ENCODE measurements around the gene CPTP.

The CPTP gene

DNA sequence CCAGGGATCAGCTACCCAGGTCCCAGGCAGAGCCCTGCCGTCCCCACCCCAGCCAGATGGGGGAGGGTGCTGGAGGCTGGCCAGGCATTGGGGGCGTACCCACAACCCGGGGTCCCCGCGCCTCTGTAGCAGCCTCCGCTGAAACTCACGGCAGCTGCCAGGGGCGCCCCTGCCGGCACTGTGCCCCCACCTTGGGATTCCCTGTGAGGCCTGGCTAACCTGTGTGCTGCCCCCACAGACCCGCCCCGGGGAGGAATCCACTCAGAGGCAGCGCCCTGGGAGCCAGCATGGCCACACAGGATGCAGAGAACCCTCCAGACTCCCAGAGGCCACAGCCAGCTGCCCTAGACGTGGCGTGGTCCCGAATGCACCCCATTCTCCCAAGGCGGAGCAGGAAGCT, 20.8 kb downstream of the CPTP start:
- 0 out of 2 replicates have a peak, but pooled peaks have one; percentile 19 for TF ChIP-seq ZBTB7A (IDR thresholded peaks at IDR 0.05; ENCODE audit: low read depth)
- TF ChIP-seq FOXM1 (IDR thresholded peaks at IDR 0.05; ENCODE audit: borderline replicate concordance, low read depth), result no peak

DNA sequence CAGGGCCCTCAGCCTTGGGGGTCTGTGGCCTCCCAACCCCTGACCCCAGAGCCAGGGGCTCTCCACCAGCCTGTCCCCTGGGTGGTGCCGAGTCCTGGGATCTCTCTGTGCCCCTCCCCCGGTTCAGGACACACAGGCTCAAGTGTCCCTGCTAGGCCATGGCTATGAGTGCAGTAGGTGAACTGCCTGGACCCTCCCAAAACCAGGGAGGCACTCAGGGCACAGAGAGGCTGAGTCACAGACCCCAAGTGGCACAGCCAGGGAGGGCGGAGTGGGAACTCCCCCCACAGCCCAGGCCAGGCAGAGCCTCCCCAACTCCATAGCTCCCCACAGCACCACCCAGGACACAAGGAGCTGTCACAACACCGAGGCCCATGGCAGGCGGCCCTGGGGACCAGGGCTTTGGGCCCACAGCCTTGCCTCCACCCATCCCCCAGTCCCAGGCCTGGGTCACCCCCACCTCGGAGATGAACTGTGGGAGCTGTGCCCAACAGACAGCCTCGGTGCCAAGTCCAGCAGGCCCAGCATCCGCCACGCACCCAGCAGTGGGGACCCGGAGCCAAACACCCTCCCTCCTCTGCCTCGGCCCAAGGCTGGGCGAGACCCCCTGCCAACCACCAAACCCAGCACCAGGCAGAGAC, 21.4 kb downstream of the CPTP start:
- TF ChIP-seq, protein P1, sequence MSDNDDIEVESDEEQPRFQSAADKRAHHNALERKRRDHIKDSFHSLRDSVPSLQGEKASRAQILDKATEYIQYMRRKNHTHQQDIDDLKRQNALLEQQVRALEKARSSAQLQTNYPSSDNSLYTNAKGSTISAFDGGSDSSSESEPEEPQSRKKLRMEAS (IDR thresholded peaks at IDR 0.05), result no peak
- TF ChIP-seq EGR1 (IDR thresholded peaks at IDR 0.05) (no peak), TAF1 (IDR thresholded peaks at IDR 0.05; ENCODE audit: low read depth) (no peak), NFIC (IDR thresholded peaks at IDR 0.05) (no peak)

DNA sequence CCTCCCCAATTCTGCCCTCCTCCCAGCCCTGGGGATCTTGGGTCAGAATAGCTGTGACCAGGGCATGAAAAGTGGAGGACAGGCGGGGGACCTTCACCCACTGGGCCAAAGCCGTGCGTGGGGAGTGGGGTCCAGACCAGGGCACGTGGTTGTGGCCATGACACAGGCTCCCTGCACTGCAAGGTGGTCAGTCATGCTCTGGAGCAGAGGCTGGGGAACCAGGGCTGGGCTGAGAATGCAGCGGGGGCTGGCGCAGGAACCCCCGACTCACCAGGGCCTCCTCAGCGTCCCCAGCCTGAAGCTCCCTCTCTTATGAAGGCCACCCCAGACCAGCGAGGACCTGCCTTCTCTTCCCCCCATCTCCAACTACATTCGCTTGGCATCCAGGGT, 21.9 kb downstream of the CPTP start:
- TF ChIP-seq, protein P2, sequence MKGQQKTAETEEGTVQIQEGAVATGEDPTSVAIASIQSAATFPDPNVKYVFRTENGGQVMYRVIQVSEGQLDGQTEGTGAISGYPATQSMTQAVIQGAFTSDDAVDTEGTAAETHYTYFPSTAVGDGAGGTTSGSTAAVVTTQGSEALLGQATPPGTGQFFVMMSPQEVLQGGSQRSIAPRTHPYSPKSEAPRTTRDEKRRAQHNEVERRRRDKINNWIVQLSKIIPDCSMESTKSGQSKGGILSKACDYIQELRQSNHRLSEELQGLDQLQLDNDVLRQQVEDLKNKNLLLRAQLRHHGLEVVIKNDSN (IDR thresholded peaks at IDR 0.05), result no peak
- TF ChIP-seq TEAD4 (IDR thresholded peaks at IDR 0.05), result no peak
- TF ChIP-seq ZBTB7A (IDR thresholded peaks at IDR 0.05; ENCODE audit: low read depth), result no peak
- TF ChIP-seq TCF12 (IDR thresholded peaks at IDR 0.05; ENCODE audit: low read depth), result no peak

DNA sequence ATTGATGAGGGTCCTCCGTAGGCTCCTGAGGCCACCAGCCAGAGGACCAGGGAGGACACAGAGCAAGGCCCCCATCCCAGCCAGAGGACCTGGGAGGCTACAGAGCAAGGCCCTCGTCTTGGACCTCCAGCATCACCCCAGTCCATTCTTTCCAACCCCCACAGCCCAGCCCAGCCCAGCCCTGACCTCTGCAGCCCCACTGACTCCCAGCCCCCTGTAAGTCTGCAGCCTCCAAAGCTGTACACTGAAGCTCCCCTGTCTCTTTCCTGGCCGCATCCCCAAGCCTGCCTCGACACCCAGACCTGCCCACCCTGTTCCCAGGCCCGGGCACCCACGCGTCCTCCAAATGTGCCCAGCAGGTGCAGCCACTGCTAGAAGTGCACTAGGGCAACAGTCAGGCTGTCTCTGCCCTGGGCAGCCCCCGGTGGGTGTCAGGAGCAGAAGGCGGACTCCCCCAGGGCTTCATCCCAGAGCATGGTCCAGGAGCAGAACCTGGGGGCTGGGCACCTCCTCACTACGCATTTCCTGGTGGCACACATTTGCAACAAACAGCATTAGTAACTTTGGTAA, 22.5 kb downstream of the CPTP start:
- 0 out of 2 replicates have a peak, but pooled peaks have one; percentile 15 for TF ChIP-seq ZBTB7A (IDR thresholded peaks at IDR 0.05; ENCODE audit: low read depth)
- no peak for TF ChIP-seq TEAD4 (IDR thresholded peaks at IDR 0.05)

DNA sequence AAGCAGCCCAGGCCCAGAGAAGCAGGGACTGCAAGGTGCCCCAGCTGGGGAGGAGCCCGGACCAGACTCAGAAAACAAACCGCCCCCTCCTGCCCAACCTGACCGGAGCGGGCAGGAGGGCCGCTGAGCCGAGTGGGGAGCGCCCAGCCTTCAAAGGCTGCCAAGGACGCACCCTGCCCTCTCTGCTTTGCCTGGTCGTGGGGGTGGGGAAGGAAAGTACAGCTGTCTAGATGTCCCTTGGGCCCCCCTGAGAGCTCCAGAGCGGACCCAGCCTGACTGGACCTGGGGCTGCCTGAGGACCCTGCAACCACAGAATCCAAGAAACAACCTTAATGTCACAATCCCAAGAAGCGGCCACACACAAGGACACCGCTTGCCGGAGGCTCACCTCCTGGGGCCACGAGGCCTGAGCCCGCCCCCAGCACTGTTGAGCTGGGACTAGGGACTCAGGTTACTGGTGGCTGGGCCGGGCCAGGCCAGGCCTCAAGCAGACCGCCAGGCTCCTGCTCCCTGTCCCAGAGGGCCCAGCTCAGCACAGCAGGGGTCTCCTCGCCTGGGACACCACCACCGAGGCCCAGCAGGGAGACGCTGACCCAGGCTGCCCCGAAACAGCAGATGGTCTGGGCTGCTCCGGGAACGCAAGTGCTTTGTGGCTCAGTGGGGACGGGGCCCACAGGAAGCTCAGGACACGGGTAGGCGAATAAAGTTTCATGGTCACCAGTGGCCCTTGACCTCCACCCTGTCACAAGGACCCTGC, 23.2 kb downstream of the CPTP start:
- TF ChIP-seq TEAD4 (IDR thresholded peaks at IDR 0.05), result no peak
- no peak for TF ChIP-seq CREB1 (IDR thresholded peaks at IDR 0.05; ENCODE audit: low read depth)
- TF ChIP-seq, protein P3, sequence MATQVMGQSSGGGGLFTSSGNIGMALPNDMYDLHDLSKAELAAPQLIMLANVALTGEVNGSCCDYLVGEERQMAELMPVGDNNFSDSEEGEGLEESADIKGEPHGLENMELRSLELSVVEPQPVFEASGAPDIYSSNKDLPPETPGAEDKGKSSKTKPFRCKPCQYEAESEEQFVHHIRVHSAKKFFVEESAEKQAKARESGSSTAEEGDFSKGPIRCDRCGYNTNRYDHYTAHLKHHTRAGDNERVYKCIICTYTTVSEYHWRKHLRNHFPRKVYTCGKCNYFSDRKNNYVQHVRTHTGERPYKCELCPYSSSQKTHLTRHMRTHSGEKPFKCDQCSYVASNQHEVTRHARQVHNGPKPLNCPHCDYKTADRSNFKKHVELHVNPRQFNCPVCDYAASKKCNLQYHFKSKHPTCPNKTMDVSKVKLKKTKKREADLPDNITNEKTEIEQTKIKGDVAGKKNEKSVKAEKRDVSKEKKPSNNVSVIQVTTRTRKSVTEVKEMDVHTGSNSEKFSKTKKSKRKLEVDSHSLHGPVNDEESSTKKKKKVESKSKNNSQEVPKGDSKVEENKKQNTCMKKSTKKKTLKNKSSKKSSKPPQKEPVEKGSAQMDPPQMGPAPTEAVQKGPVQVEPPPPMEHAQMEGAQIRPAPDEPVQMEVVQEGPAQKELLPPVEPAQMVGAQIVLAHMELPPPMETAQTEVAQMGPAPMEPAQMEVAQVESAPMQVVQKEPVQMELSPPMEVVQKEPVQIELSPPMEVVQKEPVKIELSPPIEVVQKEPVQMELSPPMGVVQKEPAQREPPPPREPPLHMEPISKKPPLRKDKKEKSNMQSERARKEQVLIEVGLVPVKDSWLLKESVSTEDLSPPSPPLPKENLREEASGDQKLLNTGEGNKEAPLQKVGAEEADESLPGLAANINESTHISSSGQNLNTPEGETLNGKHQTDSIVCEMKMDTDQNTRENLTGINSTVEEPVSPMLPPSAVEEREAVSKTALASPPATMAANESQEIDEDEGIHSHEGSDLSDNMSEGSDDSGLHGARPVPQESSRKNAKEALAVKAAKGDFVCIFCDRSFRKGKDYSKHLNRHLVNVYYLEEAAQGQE (IDR thresholded peaks at IDR 0.05; ENCODE audit: low read depth), result no peak
- TF ChIP-seq, protein P2 (IDR thresholded peaks at IDR 0.05), result no peak
- no peak for TF ChIP-seq YY1 (IDR thresholded peaks at IDR 0.05; ENCODE audit: low read depth)
- no peak for TF ChIP-seq EP300 (IDR thresholded peaks at IDR 0.05; ENCODE audit: borderline replicate concordance)
- no peak for TF ChIP-seq NFIC (IDR thresholded peaks at IDR 0.05)
- no peak for TF ChIP-seq FOXM1 (IDR thresholded peaks at IDR 0.05; ENCODE audit: borderline replicate concordance, low read depth)
- 0 out of 2 replicates have a peak, but pooled peaks have one; percentile 17 for TF ChIP-seq EGR1 (IDR thresholded peaks at IDR 0.05)
- TF ChIP-seq, protein P1 (IDR thresholded peaks at IDR 0.05), result peak; percentile 79
- no peak for TF ChIP-seq CEBPB (IDR thresholded peaks at IDR 0.05)
- TF ChIP-seq TCF12 (IDR thresholded peaks at IDR 0.05; ENCODE audit: low read depth), result no peak; the same call in 1 of the 2 replicates
- peak; percentile 17; the same call in 1 of the 2 replicates for TF ChIP-seq ZBTB7A (IDR thresholded peaks at IDR 0.05; ENCODE audit: low read depth)
- TF ChIP-seq RAD21 (IDR thresholded peaks at IDR 0.05; ENCODE audit: low read depth), result no peak
- TF ChIP-seq TAF1 (IDR thresholded peaks at IDR 0.05; ENCODE audit: low read depth), result peak; percentile 21; the same call in 1 of the 2 replicates

DNA sequence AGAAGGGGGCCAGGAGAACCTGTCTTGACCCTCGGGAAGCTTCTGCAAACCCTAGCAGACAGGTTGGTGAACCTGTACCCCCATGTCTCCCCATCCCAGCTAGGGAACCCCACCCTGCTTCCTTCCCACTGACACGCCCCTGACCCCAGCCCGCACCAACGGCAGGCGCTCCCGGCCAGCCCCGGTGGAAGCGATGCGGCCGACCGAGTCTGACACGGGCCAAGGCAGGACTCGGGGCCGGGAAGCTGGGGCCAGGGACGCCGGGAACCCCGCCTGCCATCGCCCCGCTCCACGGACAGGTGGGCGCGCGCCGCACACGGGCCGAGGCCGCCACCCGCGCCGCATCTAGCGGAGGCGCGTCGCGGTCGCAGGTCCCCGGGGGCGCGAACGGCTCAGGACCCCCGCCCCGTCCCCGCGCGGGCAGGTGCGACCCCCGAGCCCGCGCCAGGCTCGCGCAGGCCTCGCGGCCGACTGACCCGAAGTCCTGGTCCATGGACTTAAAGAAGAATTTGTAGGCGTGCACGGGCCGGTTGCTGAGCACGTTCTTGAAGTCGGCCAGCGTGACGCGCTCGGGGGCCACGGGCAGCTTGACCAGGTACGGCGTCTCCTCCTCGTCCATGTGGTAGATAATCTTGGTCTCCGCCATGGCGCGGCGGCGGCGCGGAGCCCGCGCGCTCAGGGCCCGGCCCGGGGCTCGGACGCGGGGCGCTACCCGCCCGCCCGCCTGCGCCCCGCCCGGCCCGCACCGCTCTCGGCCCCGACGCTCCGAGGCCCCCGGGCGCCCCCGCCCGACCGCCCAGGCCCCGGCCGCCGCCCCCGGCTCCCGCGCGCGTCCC, 24.0 kb downstream of the CPTP start:
- TF ChIP-seq, protein P2 (IDR thresholded peaks at IDR 0.05), result no peak
- TF ChIP-seq RAD21 (IDR thresholded peaks at IDR 0.05; ENCODE audit: low read depth), result no peak
- peak; percentile 59; the same call in 1 of the 2 replicates for TF ChIP-seq YY1 (IDR thresholded peaks at IDR 0.05; ENCODE audit: low read depth)
- no peak for TF ChIP-seq NFIC (IDR thresholded peaks at IDR 0.05)
- TF ChIP-seq TEAD4 (IDR thresholded peaks at IDR 0.05), result no peak
- TF ChIP-seq TCF12 (IDR thresholded peaks at IDR 0.05; ENCODE audit: low read depth), result no peak
- TF ChIP-seq ZBTB7A (IDR thresholded peaks at IDR 0.05; ENCODE audit: low read depth), result no peak
- TF ChIP-seq, protein P1 (IDR thresholded peaks at IDR 0.05), result peak; percentile 73

Measured in Ishikawa (cell line).